Esophagus muscularis mucosa (tissue), 4 donors: ENCODE data around the gene NXPH3.

Source experiments
- EP300 ChIP-seq: sonication (generic); formaldehyde crosslinking; IDR thresholded peaks from one replicate; pipeline ENCODE4 v1.6.1; 2017; ENCODE audit warnings: antibody characterized with exemption
- POLR2A ChIP-seq: fragments of 450-650 bp; IDR thresholded peaks from one replicate; pipeline ENCODE4 v1.6.1; 2017; ENCODE audit warnings: antibody characterized with exemption, moderate library complexity, mild to moderate bottlenecking, low read depth
- POLR2AphosphoS5 ChIP-seq, 2 donors: sonication (generic); formaldehyde crosslinking; IDR thresholded peaks; one replicate each; pipeline ENCODE4 v1.6.1; 2017; ENCODE audit warnings: antibody characterized with exemption in 2 of 2
- TF ChIP-seq, protein P1 (sequence below), 3 experiments: fragments of 200-600 bp in 2 of 3; fragments of 450-650 bp in 1 of 3; sonication (generic) in 2 of 3; IDR thresholded peaks; one replicate each; pipeline ENCODE4 v1.5.1; 2017 to 2019; ENCODE audit warnings: antibody characterized with exemption in 3 of 3, mild to moderate bottlenecking in 2 of 3, moderate library complexity in 1 of 3

DNA sequence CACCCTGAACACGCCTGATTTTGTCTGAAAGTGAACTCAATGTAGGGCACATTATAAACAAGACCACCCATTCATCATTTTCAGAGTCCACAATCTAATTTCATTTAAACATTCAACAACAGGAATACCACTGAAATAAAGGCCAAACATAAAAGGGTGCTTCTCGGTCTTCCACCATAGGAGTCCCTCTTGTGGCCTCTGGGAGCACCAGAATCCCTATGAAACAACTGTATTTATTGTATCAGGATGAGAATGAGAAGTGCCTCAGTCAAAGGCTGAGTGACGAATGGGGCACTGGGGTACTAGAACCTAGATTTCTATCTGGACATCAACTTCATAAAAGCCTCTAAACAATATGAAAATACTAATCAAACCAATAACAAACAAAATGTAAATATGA lies 40.4 kb downstream of the NXPH3 start:
- TF ChIP-seq POLR2A, result no peak
- TF ChIP-seq, protein P1, sequence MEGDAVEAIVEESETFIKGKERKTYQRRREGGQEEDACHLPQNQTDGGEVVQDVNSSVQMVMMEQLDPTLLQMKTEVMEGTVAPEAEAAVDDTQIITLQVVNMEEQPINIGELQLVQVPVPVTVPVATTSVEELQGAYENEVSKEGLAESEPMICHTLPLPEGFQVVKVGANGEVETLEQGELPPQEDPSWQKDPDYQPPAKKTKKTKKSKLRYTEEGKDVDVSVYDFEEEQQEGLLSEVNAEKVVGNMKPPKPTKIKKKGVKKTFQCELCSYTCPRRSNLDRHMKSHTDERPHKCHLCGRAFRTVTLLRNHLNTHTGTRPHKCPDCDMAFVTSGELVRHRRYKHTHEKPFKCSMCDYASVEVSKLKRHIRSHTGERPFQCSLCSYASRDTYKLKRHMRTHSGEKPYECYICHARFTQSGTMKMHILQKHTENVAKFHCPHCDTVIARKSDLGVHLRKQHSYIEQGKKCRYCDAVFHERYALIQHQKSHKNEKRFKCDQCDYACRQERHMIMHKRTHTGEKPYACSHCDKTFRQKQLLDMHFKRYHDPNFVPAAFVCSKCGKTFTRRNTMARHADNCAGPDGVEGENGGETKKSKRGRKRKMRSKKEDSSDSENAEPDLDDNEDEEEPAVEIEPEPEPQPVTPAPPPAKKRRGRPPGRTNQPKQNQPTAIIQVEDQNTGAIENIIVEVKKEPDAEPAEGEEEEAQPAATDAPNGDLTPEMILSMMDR (IDR thresholded peaks at IDR 0.05), result peak in 2 of 3 experiments; percentile 24 to 50
- no peak for TF ChIP-seq POLR2AphosphoS5 (IDR thresholded peaks at IDR 0.05)
- TF ChIP-seq EP300, result no peak
